Liver (tissue), 9 donors: Measurements from ENCODE around the gene HHAT. TPM values are rescaled to one million over a fixed set of nuclear protein-coding genes. Genes with fewer than 3 reads are reported as not detected.

Experiments used
- DNase-seq: peaks from one replicate; pipeline ENCODE4 v3.0.0-alpha.2; 2017; ENCODE audit warnings: low spot score
- H3K27ac ChIP-seq, 2 donors: one replicate each; pipeline ENCODE4 v1.7.0; 2013; ENCODE audit warnings: inconsistent platforms in 2 of 2, low read length in 2 of 2, control low read depth in 1 of 2, low read depth in 1 of 2, mild to moderate bottlenecking in 1 of 2
- H3K27me3 ChIP-seq, 4 donors: one replicate each; pipeline versions ENCODE4 v1.6.1 to v1.7.0; 2013; ENCODE audit warnings: low read length in 3 of 4, inconsistent platforms in 1 of 4, mild to moderate bottlenecking in 1 of 4, moderate library complexity in 1 of 4; ENCODE audit not compliant: control insufficient read depth in 4 of 4, insufficient read depth in 4 of 4
- H3K36me3 ChIP-seq, 4 donors: one replicate each; pipeline versions ENCODE4 v1.6.1 to v1.7.0; 2013; ENCODE audit warnings: low read length in 3 of 4, mild to moderate bottlenecking in 3 of 4, low read depth in 1 of 4, moderate library complexity in 1 of 4; ENCODE audit not compliant: control insufficient read depth in 4 of 4, insufficient read depth in 3 of 4
- H3K4me1 ChIP-seq, 4 donors: one replicate each; pipeline versions ENCODE4 v1.6.1 to v1.7.0; 2013; ENCODE audit warnings: low read length in 3 of 4, mild to moderate bottlenecking in 3 of 4, moderate library complexity in 1 of 4; ENCODE audit not compliant: control insufficient read depth in 4 of 4, insufficient read depth in 4 of 4
- H3K4me3 ChIP-seq, 3 donors: one replicate each; pipeline versions ENCODE4 v1.6.1 to v1.7.0; 2013; ENCODE audit warnings: low read length in 3 of 3, control low read depth in 1 of 3, low read depth in 1 of 3, mild to moderate bottlenecking in 1 of 3
- H3K9ac ChIP-seq, 2 donors: one replicate each; pipeline ENCODE4 v1.7.0; 2013; ENCODE audit warnings: low read length in 2 of 2, mild to moderate bottlenecking in 2 of 2, moderate library complexity in 2 of 2, control low read depth in 1 of 2, low read depth in 1 of 2
- H3K9me3 ChIP-seq, 4 donors: one replicate each; pipeline versions ENCODE4 v1.6.1 to v1.7.0; 2013; ENCODE audit warnings: low read length in 3 of 4; ENCODE audit not compliant: control insufficient read depth in 4 of 4
- EGR1 ChIP-seq, 2 donors: IDR thresholded peaks; 2 replicates each; pipeline ENCODE4 v1.6.1; 2016 to 2018; ENCODE audit warnings: antibody characterized with exemption in 2 of 2, low read depth in 2 of 2
- FOXA1 ChIP-seq: IDR thresholded peaks from 2 replicates; pipeline ENCODE4 v1.6.1; 2016; ENCODE audit warnings: antibody characterized with exemption
- FOXA2 ChIP-seq: IDR thresholded peaks from 2 replicates; pipeline ENCODE4 v1.6.1; 2016; ENCODE audit warnings: antibody characterized with exemption
- GABPA ChIP-seq, 2 donors: IDR thresholded peaks in 1 of 2; conservative IDR thresholded peaks in 1 of 2; 2 replicates each; pipeline ENCODE4 v1.6.1; 2016; ENCODE audit warnings: antibody characterized with exemption in 2 of 2, mild to moderate bottlenecking in 1 of 2, moderate library complexity in 1 of 2
- HNF4A ChIP-seq, 2 donors: conservative IDR thresholded peaks; 2 replicates each; pipeline ENCODE4 v1.6.1; 2016; ENCODE audit warnings: antibody characterized with exemption in 2 of 2, mild to moderate bottlenecking in 2 of 2
- HNF4G ChIP-seq: IDR thresholded peaks from 2 replicates; pipeline ENCODE4 v1.6.1; 2016; ENCODE audit warnings: antibody characterized with exemption
- JUND ChIP-seq, 2 donors: IDR thresholded peaks; 2 replicates each; pipeline ENCODE4 v1.6.1; 2016; ENCODE audit warnings: antibody characterized with exemption in 2 of 2
- MAX ChIP-seq: IDR thresholded peaks from 2 replicates; pipeline ENCODE4 v1.6.1; 2016; ENCODE audit warnings: antibody characterized with exemption
- NR2F2 ChIP-seq: IDR thresholded peaks from 2 replicates; pipeline ENCODE4 v1.6.1; 2016; ENCODE audit warnings: antibody characterized with exemption
- RAD21 ChIP-seq, 2 donors: IDR thresholded peaks; 2 replicates each; pipeline ENCODE4 v1.6.1; 2016; ENCODE audit warnings: antibody characterized with exemption in 2 of 2, mild to moderate bottlenecking in 2 of 2
- RXRA ChIP-seq, 2 donors: IDR thresholded peaks; 2 replicates each; pipeline ENCODE4 v1.6.1; 2017 to 2018; ENCODE audit warnings: antibody characterized with exemption in 2 of 2, mild to moderate bottlenecking in 1 of 2
- SP1 ChIP-seq: IDR thresholded peaks from 2 replicates; pipeline ENCODE4 v1.6.1; 2018; ENCODE audit warnings: antibody characterized with exemption, mild to moderate bottlenecking
- TAF1 ChIP-seq: conservative IDR thresholded peaks from 2 replicates; pipeline ENCODE4 v1.6.1; 2016; ENCODE audit warnings: antibody characterized with exemption, mild to moderate bottlenecking
- YY1 ChIP-seq: IDR thresholded peaks from 2 replicates; pipeline ENCODE4 v1.6.1; 2016; ENCODE audit warnings: antibody characterized with exemption, mild to moderate bottlenecking
- ZBTB33 ChIP-seq: IDR thresholded peaks from 2 replicates; pipeline ENCODE4 v1.6.1; 2016; ENCODE audit warnings: antibody characterized with exemption
- WGBS: extraction: QIAGEN DNeasy Blood & Tissue Kit; methylation state at CpG from one replicate; pipeline ENCODE4 v1.1.7; 2013; 5-methylcytosine and 5-hydroxymethylcytosine counted together
- polyA plus RNA-seq, 2 donors: library from polyadenylated mRNA; stranded (reverse) in 1 of 2; unstranded in 1 of 2; fragments of 200-250 nt in 1 of 2; fragments of >200 nt in 1 of 2; fragmentation: Nextera tagmentation in 1 of 2; extraction: Ambion mirVana in 1 of 2; gene quantifications; one replicate each; pipeline versions ENCODE4 v1.2.1 to v1.2.3, GENCODE V29; 2013 to 2015
- total RNA-seq, 2 donors: library from RNA; depleted of rRNA; stranded (reverse); fragments of >200 nt; gene quantifications; one replicate each; pipeline ENCODE4 v1.2.3, GENCODE V29; 2014
- TF ChIP-seq, protein P1 (sequence below): fragments of 150-350 bp; IDR thresholded peaks from 2 replicates; pipeline ENCODE4 v1.5.1; 2017; ENCODE audit warnings: improper control_type of control experiment, low read depth, low read length; ENCODE audit not compliant: missing input control
- TF ChIP-seq, protein P2 (sequence below): IDR thresholded peaks from 2 replicates; pipeline ENCODE4 v1.6.1; 2016; ENCODE audit warnings: antibody characterized with exemption
- TF ChIP-seq, protein P3 (sequence below): IDR thresholded peaks from 2 replicates; pipeline ENCODE4 v1.6.1; 2016; ENCODE audit warnings: antibody characterized with exemption, mild to moderate bottlenecking
- donor health status: healthy.
- donor health status: healthy.
- donor health status: healthy.
- donor health status: healthy.
- donor health status: healthy.

Gene HHAT
- total and polyA plus RNA-seq, 4 donors: 1.3 to 2.2 (median 1.6) TPM

DNA sequence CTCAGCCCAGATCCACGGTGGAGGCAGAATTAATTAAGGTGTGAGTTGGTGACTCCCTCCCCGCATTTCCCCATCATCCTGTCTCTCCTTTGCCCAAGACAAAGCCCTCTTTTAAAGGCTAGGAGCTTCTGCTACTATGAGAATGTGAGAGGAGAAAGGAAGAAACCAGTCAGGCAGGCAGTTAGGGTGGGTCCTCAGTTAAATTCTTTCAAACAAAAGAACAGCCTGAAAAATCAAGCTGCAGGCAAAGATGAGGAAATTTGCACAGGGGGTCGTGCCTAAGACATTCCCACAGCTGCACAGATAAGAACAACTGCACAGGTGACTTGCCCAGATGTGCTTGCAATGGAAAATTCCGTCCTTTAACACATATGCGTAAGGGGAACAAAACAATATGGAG is 48.5 kb upstream of the HHAT start:
- H3K36me3 ChIP-seq: no peaks in the 10 kb centered on the region
- WGBS: 63% methylated on average over 5 of the region's 5 CpGs
- DNase-seq: no peak
- H3K4me1 ChIP-seq: no peaks in the 10 kb centered on the region
- H3K4me3 ChIP-seq: no peak overlapping the region
- H3K27me3 ChIP-seq: no peaks in the 10 kb centered on the region
- no peak overlapping the region for H3K9ac ChIP-seq
- no peak for TF ChIP-seq HNF4G
- no peak for TF ChIP-seq JUND (IDR thresholded peaks at IDR 0.05)
- no peak for TF ChIP-seq NR2F2
- TF ChIP-seq RAD21 (IDR thresholded peaks at IDR 0.05): no peak
- no peak for TF ChIP-seq YY1
- H3K9me3 ChIP-seq: peaks cover 14 to 21% (median 17%) of the 10 kb centered on the region in 4 donors
- no peak overlapping the region for H3K27ac ChIP-seq

DNA sequence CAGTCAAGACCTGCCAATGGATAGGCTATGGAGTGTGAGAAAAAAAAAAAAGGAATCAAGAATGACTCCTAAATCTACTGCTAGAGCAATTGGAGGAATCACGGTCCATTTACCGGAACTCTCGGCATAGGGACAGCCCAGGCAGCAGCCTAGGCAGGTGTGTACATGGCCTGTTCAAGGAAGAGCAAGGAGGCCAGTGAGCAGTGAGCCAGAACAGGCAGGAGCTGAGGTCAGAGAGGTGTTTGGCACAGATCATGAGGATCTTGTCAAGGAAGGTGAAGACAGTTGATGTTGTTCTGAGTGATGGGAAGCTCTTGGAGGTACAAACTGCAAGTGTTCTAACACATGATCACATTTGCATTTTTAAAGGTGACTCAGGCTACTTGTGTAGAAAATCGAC is 40.6 kb upstream of the HHAT start:
- no peak for DNase-seq
- H3K9ac ChIP-seq: no peak overlapping the region
- peaks cover 0 to 12% (median 1%) of the 10 kb centered on the region in 4 donors for H3K27me3 ChIP-seq
- whole genome bisulfite sequencing: 84% methylated on average over 4 of the region's 4 CpGs
- no peak overlapping the region for H3K27ac ChIP-seq
- no peaks in the 10 kb centered on the region for H3K36me3 ChIP-seq
- H3K4me3 ChIP-seq: no peak overlapping the region
- TF ChIP-seq FOXA1 (no peak), MAX (no peak), RAD21 (IDR thresholded peaks at IDR 0.05) (no peak), EGR1 (IDR thresholded peaks at IDR 0.05; ENCODE audit: low read depth in 2 of 2) (no peak), JUND (IDR thresholded peaks at IDR 0.05) (no peak), GABPA (IDR thresholded peaks at IDR 0.05 in 1 of 2, conservative IDR thresholded peaks at IDR 0.05 in 1 of 2) (no peak), RXRA (IDR thresholded peaks at IDR 0.05) (no peak), HNF4G (no peak), ZBTB33 (no peak), HNF4A (conservative IDR thresholded peaks at IDR 0.05) (no peak), TAF1 (no peak), NR2F2 (no peak), SP1 (no peak), FOXA2 (no peak)
- TF ChIP-seq, protein P1, sequence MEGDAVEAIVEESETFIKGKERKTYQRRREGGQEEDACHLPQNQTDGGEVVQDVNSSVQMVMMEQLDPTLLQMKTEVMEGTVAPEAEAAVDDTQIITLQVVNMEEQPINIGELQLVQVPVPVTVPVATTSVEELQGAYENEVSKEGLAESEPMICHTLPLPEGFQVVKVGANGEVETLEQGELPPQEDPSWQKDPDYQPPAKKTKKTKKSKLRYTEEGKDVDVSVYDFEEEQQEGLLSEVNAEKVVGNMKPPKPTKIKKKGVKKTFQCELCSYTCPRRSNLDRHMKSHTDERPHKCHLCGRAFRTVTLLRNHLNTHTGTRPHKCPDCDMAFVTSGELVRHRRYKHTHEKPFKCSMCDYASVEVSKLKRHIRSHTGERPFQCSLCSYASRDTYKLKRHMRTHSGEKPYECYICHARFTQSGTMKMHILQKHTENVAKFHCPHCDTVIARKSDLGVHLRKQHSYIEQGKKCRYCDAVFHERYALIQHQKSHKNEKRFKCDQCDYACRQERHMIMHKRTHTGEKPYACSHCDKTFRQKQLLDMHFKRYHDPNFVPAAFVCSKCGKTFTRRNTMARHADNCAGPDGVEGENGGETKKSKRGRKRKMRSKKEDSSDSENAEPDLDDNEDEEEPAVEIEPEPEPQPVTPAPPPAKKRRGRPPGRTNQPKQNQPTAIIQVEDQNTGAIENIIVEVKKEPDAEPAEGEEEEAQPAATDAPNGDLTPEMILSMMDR: no peak
- TF ChIP-seq, protein P2, sequence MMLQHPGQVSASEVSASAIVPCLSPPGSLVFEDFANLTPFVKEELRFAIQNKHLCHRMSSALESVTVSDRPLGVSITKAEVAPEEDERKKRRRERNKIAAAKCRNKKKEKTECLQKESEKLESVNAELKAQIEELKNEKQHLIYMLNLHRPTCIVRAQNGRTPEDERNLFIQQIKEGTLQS: no peak
- TF ChIP-seq, protein P3, sequence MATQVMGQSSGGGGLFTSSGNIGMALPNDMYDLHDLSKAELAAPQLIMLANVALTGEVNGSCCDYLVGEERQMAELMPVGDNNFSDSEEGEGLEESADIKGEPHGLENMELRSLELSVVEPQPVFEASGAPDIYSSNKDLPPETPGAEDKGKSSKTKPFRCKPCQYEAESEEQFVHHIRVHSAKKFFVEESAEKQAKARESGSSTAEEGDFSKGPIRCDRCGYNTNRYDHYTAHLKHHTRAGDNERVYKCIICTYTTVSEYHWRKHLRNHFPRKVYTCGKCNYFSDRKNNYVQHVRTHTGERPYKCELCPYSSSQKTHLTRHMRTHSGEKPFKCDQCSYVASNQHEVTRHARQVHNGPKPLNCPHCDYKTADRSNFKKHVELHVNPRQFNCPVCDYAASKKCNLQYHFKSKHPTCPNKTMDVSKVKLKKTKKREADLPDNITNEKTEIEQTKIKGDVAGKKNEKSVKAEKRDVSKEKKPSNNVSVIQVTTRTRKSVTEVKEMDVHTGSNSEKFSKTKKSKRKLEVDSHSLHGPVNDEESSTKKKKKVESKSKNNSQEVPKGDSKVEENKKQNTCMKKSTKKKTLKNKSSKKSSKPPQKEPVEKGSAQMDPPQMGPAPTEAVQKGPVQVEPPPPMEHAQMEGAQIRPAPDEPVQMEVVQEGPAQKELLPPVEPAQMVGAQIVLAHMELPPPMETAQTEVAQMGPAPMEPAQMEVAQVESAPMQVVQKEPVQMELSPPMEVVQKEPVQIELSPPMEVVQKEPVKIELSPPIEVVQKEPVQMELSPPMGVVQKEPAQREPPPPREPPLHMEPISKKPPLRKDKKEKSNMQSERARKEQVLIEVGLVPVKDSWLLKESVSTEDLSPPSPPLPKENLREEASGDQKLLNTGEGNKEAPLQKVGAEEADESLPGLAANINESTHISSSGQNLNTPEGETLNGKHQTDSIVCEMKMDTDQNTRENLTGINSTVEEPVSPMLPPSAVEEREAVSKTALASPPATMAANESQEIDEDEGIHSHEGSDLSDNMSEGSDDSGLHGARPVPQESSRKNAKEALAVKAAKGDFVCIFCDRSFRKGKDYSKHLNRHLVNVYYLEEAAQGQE: no peak
- peaks cover 3 to 8% (median 6%) of the 10 kb centered on the region in 4 donors for H3K4me1 ChIP-seq
- no peaks in the 10 kb centered on the region for H3K9me3 ChIP-seq
